ENCODE data around the gene ZFP36L1.

- TF ChIP-seq CTCF (IDR thresholded peaks at IDR 0.05) (no peak), ZFX (IDR thresholded peaks at IDR 0.05; ENCODE audit: borderline replicate concordance) (no peak)
Observed at GRCh38 chr14:68793734-68794129, 865 bp upstream of the ZFP36L1 start.
